NCI-H128 (cell line): ENCODE data around the gene NKTR.

ENCODE experiments used
- DNase-seq: peaks from one replicate; lab custom pipeline; 2025; ENCODE audit not compliant: unreplicated experiment; lab: John Stamatoyannopoulos, UW

Gene NKTR

DNA sequence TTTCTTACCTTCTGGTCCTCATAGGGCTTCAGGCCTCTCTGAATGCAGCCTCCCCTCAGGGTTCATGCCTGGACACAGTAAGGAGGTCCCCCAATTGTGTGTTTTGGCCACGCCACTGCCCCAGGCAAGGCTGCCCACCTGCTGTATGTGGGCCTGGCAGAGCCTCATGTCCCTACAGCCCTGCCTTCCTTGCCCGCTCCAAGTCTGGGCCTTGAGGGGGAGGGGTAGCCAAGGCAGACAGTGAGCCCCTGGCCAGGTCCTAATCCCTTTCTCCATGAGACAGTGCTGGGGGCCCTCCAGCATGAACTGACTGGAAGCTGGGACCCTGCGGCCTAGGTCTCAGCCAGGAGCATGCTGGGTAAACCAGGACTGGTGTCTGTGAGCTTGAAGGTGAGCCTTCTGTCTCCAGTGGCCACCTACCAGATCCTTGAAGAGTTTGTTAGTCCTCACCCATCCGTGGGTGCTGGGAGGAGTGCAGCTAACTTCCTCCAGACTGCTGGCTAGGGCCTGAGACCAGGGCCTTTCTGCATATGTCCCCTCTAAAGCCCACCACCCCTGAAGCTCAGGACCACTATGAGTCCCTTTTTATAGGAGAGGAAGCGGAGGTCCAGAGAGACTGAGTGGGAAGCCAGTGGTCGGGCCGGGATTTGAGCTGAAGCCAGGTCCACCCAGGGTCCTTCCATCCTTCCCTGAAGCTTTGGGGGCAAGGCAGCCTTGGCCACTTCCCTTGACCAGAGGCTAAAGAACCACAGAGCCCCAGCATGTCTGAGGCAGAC lies 61.7 kb downstream of the NKTR start:
- no peak for DNase-seq

DNA sequence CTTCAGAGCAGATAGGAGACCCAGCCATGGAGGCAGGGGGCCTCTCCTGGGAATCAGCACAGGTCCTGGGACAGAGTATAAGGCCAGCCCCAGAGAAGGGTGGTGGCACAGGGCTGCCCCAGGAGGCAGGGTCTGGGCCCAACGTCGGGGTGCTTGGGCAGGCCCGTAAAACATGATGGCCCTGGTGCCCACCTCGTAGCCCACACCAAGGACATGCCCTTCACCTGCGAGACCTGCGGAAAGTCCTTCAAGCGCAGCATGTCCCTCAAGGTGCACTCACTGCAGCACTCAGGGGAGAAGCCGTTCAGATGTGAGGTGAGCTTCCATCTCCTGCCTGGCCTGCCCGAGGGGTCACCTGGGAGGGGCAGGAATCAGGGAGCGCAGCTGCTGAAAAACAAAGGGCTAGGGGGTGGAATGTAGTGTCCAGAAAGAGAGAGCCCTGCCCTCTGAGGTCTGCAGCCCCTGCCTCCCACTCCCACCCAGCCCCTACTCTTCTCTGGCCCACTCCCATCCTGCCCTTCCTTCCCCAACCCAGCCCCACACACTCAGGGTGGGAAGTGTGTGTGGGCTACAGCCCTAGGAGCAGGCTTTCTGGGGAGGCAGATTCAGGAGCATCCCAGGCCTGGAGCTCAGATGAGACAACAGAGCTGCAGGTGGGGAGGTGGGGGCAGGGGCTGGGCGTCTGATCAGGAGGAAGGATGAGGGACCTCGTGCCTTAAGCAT lies 62.5 kb downstream of the NKTR start:
- no peak for DNase-seq

DNA sequence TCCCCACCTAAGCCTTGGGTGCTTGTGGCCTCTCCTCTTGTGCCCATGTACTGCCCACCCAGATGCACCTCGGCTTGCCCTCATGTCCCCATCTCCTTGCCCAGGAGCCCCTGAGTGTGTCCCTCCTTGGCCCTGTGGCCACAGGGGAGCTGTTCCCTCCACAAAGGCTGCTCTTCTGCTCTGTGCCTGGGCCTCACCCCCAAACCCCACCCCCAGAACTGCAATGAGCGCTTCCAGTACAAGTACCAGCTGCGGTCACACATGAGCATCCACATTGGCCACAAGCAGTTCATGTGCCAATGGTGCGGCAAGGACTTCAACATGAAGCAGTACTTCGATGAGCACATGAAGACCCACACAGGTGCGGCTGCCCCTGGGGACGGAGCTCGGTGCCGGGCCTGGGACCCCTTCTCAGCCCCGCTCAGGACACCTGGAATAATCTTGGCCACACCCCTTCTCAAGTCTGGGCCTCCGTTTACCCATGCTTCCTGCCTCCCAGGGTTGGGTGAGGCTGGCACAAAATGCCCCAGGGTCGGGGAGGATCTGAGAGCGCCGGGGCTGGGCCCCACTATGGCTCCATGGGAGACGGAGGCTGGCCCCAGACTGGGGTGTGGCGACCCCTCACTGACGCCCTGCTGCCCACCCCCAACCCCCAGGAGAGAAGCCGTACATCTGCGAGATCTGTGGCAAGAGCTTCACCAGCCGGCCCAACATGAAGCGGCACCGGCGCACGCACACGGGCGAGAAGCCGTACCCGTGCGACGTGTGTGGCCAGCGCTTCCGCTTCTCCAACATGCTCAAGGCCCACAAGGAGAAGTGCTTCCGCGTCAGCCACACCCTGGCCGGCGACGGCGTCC lies 63.3 kb downstream of the NKTR start:
- no peak for DNase-seq

DNA sequence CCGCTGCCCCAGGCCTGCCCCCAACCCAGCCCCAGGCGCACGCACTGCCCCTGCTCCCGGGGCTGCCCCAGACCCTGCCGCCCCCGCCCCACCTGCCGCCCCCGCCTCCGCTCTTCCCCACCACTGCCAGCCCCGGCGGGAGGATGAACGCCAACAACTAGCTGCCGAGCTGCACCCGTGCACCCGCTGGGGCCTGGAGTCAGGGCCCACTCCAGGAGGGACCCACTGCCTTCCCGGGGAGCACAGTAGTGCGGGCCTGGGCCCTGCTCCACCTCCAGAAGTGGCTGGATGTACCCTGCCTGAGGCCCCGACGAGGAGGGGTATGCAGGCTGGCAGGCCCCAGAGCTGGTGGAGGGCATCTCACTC lies 63.9 kb downstream of the NKTR start:
- no peak for DNase-seq

DNA sequence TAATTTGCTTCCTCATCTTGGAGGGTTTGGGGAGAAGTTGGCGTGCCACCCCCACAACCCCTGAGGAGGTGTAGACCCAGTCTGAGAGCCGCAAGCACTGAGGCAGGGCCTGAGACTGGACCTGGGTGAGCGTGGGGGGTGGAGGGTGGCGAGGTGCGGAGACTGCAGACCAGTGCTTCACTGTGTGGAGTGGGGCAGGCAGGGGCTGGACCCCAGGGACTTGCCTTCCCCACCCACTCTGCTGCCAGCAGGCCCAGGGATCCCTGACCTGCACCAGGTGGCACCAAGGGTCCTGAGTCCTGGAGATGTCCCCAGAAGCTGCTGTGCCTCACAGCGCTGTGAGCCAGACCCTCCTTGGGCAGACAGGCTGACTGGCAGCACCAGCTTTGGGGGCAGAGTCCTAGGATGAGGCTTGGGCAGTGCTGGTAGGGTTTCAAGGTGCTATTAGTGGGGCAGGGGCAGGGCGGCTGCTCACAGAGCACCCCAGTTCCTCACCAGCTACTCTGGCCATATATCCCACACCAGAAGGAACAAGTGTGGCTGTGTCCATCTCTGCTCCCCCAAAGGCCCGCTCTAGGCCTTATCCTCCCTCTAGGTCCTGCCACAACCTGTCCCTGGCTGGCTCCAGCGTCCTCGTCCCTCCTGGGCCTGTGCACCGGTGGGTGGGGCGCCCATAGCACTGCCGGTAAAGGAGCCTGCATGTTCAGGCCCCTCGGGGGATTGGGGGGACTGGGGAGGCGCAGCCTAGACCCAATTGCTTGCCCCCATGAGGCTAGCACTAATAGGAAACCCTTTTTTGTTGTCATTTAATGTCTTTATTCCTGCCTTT lies 64.8 kb downstream of the NKTR start:
- DNase-seq, result no peak

DNA sequence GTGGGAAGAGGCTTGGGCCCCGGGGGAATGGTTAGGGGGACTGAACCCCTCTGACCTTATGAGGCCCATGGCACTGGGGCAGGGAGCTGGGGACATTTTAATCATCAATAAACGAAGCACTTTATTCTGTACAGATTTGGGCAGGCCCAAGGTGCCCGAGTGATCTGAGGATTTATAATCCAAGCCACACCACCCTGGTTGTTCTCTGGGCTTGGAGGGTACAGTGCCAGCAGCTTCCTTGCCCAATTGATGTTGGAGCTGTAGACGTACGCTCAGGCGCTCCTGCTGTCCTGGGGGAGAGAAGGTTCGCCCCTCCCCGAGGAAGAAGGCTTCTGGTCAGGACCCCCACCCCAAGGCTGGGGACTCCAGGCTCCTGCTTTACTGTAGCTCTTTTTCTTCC lies 65.5 kb downstream of the NKTR start:
- no peak for DNase-seq

DNA sequence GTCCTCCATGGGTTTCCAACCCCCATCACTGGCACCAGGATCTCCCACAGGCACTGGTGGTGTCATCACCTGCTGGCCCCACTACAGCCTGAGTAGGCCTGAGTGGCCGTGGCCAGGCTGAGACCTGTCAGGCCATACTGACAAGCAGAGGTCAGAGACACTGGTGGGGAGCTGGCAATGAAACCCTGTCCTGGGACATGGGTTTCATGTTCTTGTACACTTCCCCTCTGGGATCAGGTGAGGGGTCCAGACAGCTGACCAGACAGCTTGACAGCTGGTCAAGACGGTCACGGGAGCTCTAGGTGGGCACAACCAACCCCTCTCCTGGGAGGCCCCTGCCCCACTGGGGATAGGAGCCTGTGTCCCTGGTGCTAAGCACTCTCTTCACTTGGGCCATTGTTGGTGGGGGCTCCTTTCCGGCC lies 66.1 kb downstream of the NKTR start:
- no peak for DNase-seq

DNA sequence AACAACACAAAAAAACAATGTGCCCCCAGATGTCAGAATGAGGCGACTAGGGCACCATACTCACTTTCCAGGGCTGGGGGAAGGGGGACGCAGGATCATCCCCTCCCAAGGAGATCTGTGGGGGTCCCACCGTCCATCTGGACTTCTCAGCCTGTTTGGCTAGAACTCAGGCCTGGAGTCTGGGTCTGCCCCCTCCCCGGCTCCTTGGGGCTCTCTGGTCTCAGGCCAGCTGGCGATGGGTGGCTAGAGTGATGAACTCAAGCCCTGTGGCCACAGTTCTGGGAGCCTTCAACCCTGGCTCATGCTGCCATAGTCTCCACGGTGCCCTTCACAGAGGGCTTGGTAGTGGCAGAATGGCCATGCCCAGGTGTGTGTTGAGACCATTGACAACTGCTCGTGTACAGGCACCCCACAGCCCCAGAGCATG lies 66.6 kb downstream of the NKTR start:
- no peak for DNase-seq

DNA sequence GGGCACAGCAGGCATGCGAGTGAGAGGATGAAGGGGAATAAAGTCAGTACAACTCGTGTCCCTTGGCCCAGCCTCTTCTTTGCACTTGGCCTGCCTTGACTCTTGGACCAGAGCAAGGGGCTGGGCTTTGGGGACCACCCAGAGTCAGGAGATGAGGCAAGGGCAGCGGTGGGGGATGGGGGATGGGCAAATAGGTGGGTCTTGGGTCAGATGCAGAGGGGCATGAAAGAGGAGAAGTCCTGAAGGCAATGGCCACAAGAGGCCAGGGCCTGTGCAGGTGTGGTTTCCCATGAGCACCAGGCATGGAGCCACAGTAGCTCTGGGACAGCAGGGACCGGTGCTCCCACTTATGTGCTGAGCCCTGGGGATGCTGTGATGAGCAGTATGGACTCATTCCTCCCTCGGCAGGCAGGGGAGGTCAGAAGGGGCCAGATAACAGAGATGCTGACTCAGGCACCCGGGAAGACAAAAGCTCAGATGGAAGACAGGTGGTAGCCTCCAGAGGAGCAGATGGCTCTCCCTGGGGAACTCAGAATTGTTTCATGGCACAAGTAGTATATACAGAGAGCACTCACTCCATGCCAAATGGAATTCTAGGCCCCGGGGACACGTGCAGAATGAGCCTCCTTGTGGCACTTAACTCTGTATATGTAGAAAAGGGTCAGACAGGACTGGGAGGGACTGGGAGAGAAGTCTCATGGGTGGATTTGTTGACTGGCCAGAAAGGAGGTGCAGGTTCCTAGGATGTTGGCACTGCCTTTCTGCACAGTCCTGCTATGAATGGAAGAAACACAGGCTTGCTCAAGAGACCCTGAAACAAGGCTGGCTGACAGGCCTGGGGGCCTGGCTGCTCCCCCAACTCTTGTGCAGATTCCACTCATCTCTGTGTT lies 67.3 kb downstream of the NKTR start:
- no peak for DNase-seq

DNA sequence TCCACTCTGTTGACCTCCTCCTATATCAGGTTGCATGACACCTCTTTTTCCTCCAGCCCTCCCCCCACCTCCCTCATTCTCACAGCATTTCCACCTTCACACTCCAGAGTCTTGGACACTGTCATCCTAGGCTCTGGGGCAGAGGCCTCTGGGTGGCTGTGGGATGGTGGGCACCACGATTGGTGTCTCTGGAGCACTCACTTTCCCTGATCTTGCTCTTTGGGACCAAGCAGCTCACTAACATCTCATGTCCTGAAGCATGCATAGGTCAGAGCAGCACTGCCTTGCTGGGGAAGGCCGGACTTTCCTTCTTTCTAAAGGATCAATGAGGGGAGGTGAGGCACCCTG lies 67.9 kb downstream of the NKTR start:
- DNase-seq, result no peak

DNA sequence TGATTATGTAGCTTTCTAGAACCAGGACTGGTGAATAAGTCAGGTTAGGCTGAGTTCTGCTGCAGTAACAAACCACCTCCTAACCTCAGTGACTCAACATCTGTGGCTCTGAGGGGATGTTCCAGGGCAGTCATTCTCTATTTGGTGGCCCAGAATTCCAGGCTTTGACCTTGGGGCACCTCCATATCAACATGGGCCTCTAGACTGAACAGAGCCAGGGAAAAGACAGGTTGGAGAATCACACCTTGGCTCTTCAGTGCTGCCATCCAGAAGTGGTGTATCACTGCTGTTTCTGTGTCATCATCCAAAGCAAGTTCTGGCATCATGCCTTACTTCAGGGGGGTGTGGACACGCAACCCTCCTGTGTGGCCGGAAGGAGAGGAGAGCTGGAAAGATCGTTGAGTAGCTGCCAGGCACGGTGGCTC lies 68.3 kb downstream of the NKTR start:
- DNase-seq, result no peak

DNA sequence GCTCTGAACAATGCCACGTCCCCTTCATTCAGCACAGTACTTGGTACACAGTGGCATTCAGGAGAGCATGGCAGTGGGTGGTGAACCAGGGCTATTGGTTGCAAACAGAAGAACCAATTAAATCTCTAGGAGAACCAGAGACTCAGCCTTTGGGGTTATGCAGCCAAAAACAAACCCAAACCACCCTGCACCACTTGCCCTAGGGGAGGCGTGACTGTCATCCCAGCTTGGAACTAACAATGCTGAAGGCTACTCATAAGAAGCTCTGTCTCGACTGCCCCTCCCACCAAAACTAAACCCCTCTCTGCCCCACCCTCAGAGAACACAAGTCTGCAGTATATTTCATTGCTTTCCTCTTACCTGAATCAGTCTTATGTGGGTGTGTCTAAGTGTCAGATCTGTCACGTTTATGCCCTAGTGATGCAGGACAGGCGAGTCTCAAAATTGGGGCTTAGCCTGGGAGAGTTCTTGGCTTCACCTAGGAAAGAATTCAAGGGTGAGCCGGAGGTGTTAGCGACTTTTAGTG lies 69.6 kb downstream of the NKTR start:
- DNase-seq, result no peak

DNA sequence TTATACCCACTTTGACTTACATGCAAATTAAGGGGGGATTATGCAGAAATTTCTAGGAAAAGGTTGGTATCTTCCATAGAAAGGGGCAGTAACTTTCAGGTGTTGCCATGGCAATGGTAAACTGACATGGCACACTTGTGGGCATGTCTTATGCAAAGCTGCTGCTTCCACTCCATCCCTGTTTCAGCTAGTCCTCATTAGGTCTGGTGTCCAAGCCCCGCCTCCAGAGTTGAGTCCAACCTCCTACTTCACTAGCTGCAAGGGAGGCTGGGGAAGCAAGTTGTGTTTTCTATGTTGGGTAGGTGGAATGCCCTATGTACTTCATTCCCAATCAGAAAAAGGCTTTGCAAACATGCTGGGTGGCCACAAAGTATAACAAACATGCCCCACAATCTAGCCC lies 70.2 kb downstream of the NKTR start:
- no peak for DNase-seq

DNA sequence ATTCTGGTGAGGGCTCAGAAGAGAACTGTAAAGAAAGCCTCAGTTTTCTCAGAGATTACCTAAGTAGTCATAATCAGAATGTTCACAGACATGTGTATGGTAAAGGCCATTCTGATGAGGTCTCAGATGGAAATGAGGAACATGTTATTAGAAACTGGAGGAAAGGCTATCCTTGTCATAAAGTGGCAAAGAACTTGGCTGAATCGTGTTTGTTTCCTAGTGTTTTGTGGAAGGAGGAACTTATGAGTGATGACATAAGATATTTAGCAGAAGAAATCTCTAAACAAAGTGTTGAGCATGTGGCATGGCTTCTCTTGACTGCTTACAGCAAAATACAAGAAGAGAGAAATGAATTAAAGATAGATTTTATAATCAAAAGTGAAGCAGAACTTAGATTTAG lies 72.0 kb downstream of the NKTR start:
- no peak for DNase-seq

DNA sequence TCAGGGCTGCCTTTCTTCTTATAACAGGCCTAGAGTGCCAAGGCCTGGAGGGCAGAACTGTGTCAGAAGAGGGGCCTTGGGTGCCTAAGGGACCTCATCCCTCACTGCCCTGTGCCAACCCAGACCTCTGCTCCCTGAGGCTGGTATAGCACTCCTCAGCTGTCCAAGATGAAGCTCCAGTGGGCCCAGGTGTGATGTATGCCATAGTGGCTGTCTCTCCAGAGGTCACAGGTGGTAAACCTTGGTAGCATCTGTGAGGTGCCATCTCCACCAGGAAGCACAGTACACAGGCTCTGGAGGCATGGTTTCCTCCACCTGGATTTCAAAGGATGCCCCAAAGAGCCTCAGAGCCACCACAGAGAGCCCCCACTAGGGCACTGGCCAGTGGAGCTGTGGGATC lies 72.6 kb downstream of the NKTR start:
- no peak for DNase-seq

DNA sequence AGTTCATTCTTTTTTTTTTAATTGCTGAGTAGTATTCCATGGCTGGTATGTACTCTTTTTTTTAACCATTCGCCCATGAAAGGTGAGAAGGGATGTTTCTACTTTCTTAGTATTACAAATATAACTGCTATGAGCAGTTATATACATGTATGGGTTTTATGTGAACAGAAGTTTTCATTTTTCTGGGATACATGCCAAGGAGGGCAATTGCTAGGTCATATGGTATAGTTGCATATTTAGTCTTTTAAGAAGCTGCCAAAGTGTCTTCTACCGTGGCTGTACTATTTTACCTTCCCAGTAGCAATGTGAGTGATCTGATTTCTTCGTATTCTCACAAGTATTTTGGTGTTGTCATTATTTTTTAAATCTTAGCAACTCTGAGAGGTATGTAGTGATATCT lies 73.7 kb downstream of the NKTR start:
- DNase-seq, result no peak

DNA sequence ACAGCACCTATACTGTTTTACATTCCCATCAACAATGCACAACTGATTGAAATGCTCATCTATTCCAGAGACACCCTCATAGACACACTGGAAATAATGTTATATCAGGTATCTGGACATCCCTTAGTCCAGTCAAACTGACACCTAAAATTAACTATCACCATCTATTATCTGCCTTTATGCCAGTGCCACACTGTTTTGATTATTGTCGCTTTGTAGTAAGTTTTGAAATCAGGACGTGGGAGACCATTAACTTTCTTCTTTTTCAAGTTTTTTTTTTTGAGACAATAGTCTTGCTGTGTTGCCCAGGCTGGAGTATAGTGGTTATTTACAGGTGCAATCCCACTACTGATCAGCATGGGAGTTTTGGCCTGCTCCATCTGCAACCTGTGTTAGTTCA lies 75.4 kb downstream of the NKTR start:
- no peak for DNase-seq

DNA sequence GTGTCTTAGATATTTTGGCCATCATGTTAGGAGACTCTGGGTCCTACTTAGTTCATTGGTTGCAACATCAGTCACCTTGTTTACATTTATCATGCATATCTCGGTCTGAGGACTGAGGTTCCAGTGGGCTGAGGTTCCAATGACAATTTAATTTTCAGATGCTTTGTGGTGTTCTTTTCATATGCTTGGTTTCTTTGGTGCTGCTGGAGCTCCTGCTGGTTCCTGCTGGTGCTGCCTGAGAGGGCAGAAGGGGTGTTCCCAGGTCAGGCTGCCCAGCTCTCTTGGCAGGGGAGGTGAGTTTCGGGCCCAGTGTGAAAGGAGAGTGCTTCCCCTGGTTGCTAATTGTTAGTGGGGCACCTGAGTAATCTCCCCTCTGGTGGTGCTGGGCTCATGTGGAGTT lies 78.0 kb downstream of the NKTR start:
- DNase-seq, result no peak

DNA sequence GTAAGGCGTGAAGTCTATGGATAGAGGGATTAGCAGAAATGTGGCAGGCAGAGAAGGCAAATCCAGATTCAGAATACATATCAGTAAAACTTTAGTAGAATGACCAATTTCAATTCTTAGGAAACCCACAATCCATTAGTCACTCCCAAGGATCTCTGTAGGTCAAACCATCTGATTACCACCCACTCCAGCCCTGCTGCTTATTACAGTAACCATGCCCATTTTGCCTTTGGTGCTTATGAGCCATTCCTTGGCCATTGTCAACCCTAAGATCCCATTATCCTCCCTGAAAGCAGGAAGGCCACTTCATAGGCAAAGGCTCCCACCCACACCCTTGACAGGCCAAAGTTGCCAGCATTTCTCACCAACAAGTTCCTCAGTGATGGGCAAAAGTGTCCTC lies 79.8 kb downstream of the NKTR start:
- DNase-seq, result no peak

DNA sequence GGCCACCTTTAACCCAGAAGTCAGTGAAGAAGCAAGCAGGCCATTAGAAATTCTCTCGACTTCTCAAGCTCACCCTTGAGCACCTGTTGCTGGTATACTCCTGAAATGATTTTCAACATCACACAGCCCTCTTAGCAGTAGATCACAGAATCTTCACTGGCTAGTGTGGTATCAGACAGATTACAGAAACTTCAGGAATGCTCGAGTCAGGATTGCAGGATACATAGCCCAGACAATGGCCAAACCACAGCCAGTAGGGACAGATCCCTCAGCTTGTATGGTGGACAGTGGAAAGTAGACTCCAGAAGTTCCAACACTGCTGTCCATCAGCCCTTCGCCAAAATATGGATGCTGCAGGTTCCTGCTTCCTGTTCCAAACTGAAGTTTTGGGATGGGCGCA lies 80.3 kb downstream of the NKTR start:
- DNase-seq, result no peak
